B cell (primary cell): ENCODE data around the gene PTX3. TPM values are rescaled to one million over a fixed set of nuclear protein-coding genes. Genes with fewer than 3 reads are reported as not detected.

ENCODE experiments used
- ATAC-seq: fragments of 200-7000 bp; cut with Tn5 transposase; one replicate; pipeline ENCODE4 v1.10.0; 2021; ENCODE audit warnings: low read depth, mild to moderate bottlenecking, moderate number of reproducible peaks, moderate library complexity
- CTCF ChIA-PET: fragments of 350-600 bp; sonication (Branson Sonifier 250); formaldehyde crosslinking; loops from one replicate; lab custom pipeline; 2021; ENCODE audit warnings: antibody characterized with exemption, inconsistent platforms; lab: Charles Lee
- POLR2A ChIA-PET: fragments of 350-600 bp; sonication (Branson Sonifier 250); formaldehyde crosslinking; loops from one replicate; lab custom pipeline; 2021; ENCODE audit warnings: antibody characterized with exemption; lab: Charles Lee
- DNase-seq: peaks from one replicate; pipeline ENCODE4 v3.0.0; 2013
- H2AFZ ChIP-seq: 2 replicates; pipeline ENCODE4 v1.6.1; 2012; ENCODE audit warnings: mild to moderate bottlenecking, low read depth, low read length; ENCODE audit not compliant: insufficient read depth, poor library complexity, severe bottlenecking
- H3K27ac ChIP-seq, 2 donors: 1 replicate in 1 of 2; 2 replicates in 1 of 2; pipeline ENCODE4 v1.5.1; 2012 to 2013; ENCODE audit warnings: low read length in 2 of 2, mild to moderate bottlenecking in 2 of 2, moderate library complexity in 1 of 2
- H3K27me3 ChIP-seq, 4 experiments: fragments of 200-600 bp in 1 of 4; sonication (generic) in 1 of 4; replicated peaks in 1 of 4; 1 replicate in 2 of 4; 2 replicates in 2 of 4; pipeline versions ENCODE4 v1.6.1 to v1.7.0; 2013 to 2016; ENCODE audit warnings: low read length in 3 of 4, mild to moderate bottlenecking in 2 of 4, mixed read lengths in 1 of 4, moderate library complexity in 1 of 4; ENCODE audit not compliant: insufficient read depth in 4 of 4, control insufficient read depth in 3 of 4; ENCODE audit errors: control extremely low read depth in 1 of 4
- H3K36me3 ChIP-seq, 2 experiments: replicated peaks in 1 of 2; 1 replicate in 1 of 2; 2 replicates in 1 of 2; pipeline versions ENCODE4 v1.6.1 to v1.7.1; 2013; ENCODE audit warnings: low read length in 1 of 2; ENCODE audit not compliant: insufficient read depth in 2 of 2, control insufficient read depth in 1 of 2; ENCODE audit errors: control extremely low read depth in 1 of 2, extremely low read depth in 1 of 2
- H3K4me1 ChIP-seq, 2 donors: fragments of 200-600 bp in 1 of 2; sonication (generic) in 1 of 2; 1 replicate in 1 of 2; 2 replicates in 1 of 2; pipeline versions ENCODE4 v1.5.1 to v1.6.1; 2013 to 2017; ENCODE audit warnings: low read length in 2 of 2; ENCODE audit not compliant: control insufficient read depth in 2 of 2, insufficient read depth in 2 of 2
- H3K4me2 ChIP-seq: replicated peaks from 2 replicates; pipeline ENCODE3; 2012; ENCODE audit warnings: mild to moderate bottlenecking, low read depth, low read length; ENCODE audit not compliant: poor library complexity, severe bottlenecking
- H3K4me3 ChIP-seq, 5 experiments: fragments of 200-600 bp in 1 of 5; sonication (generic) in 1 of 5; 1 replicate in 3 of 5; 2 replicates in 2 of 5; pipeline versions ENCODE4 v1.5.1 to v1.7.0; 2011 to 2016; ENCODE audit warnings: low read length in 4 of 5, mild to moderate bottlenecking in 4 of 5, low read depth in 2 of 5, control low read depth in 1 of 5, moderate library complexity in 1 of 5; ENCODE audit not compliant: insufficient read depth in 1 of 5; ENCODE audit errors: control extremely low read depth in 1 of 5, extremely low read depth in 1 of 5
- H3K79me2 ChIP-seq: fragments of 200-600 bp; sonication (generic); one replicate; pipeline ENCODE4 v1.6.0; 2016; ENCODE audit warnings: low read length; ENCODE audit not compliant: control insufficient read depth, insufficient read depth
- H3K9ac ChIP-seq: fragments of 200-600 bp; sonication (generic); 2 replicates; pipeline ENCODE4 v1.6.1; 2017; ENCODE audit warnings: mild to moderate bottlenecking, low read length, moderate library complexity
- H3K9me3 ChIP-seq, 3 donors: one replicate each; pipeline versions ENCODE4 v1.6.1 to v1.7.1; 2013; ENCODE audit warnings: low read length in 2 of 3; ENCODE audit not compliant: control insufficient read depth in 2 of 3, insufficient read depth in 1 of 3; ENCODE audit errors: control extremely low read depth in 1 of 3
- H4K20me1 ChIP-seq: 2 replicates; pipeline ENCODE4 v1.6.0; 2012; ENCODE audit warnings: mild to moderate bottlenecking, low read length; ENCODE audit not compliant: insufficient read depth, control insufficient read depth, poor library complexity, severe bottlenecking
- H3K27ac Mint-ChIP-seq: one replicate; pipeline ENCODE4 v1.8.0; 2021; ENCODE audit warnings: mixed read lengths
- H3K27me3 Mint-ChIP-seq: one replicate; pipeline ENCODE4 v1.8.0; 2021; ENCODE audit warnings: mixed read lengths
- H3K4me1 Mint-ChIP-seq: one replicate; pipeline ENCODE4 v1.8.0; 2021; ENCODE audit warnings: mixed read lengths
- H3K4me3 Mint-ChIP-seq: one replicate; pipeline ENCODE4 v1.8.0; 2021; ENCODE audit warnings: mixed read lengths
- H3K9me3 Mint-ChIP-seq: one replicate; pipeline ENCODE4 v1.8.0; 2022; ENCODE audit warnings: mixed read lengths; ENCODE audit not compliant: insufficient read depth
- EZH2 ChIP-seq: IDR thresholded peaks from 2 replicates; pipeline ENCODE4 v1.6.1; 2012; ENCODE audit warnings: borderline replicate concordance, low read depth, mild to moderate bottlenecking, moderate library complexity, low read length; ENCODE audit not compliant: insufficient read depth, poor library complexity, severe bottlenecking
- WGBS: methylation state at CpG from one replicate; pipeline ENCODE4 v1.1.5; 2013; ENCODE audit warnings: missing lambda C conversion rate; ENCODE audit not compliant: insufficient coverage; 5-methylcytosine and 5-hydroxymethylcytosine counted together
- intact Hi-C: fragments of 100-400 bp; cut with micrococcal nuclease; formaldehyde crosslinking; loops from one replicate; pipeline ENCODE4 v1.10.0; 2022
- polyA plus RNA-seq: library from polyadenylated mRNA; depleted of rRNA; stranded (reverse); fragments of >200 nt; gene quantifications from 2 replicates; pipeline ENCODE4 v1.2.3, GENCODE V29; 2012
- total RNA-seq, 2 donors: library from RNA; stranded (reverse); fragments of 120-200 nt in 1 of 2; gene quantifications; 1 replicate in 1 of 2; 2 replicates in 1 of 2; pipeline versions ENCODE4 v1.2.3 to v1.2.4, GENCODE V29; 2013 to 2022
- TF ChIP-seq, protein P1 (sequence below): fragments of 200-600 bp; IDR thresholded peaks from one replicate; pipeline ENCODE4 v1.8.0; 2022; ENCODE audit warnings: antibody characterized with exemption, mild to moderate bottlenecking

PTX3 gene
- total and polyA plus RNA-seq, 2 donors (not counting 1 experiment from before 2014, with no cell fraction given) = 0.37 to 0.40 TPM

DNA sequence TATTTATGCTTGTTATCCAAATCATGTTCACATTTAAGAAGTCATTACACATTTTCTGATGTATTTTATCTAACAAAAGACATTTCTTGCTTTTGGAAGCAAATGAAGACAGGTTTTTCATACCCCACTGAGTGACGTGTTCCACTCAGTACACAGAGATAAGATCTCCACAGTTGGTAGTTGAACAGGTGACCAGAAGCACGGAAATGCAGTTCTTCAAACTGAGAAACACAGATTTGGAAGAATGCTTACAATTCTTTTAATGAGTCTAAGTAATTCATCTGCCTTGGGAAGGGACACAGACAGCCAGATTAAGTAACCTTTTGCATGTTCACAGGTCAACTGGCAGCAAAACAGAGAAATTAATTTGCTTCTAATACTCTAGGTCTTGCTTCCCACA, 23.1 kb downstream of the PTX3 start:
- Mint-ChIP-seq H3K4me1 (no peaks in the 10 kb centered on the region), H3K4me3 (no peak overlapping the region), H3K9me3 (no peaks in the 10 kb centered on the region), H3K27me3 (peaks cover 25% of the 10 kb centered on the region), H3K27ac (no peak overlapping the region)
- CTCF ChIA-PET = no interaction called here
- Histone ChIP-seq H3K9me3 (peaks cover 0 to 3% (median 0%) of the 10 kb centered on the region in 3 donors), H3K27ac (no peak overlapping the region), H3K79me2 (no peaks in the 10 kb centered on the region), H3K27me3 (peaks cover 0 to 8% (median 0%) of the 10 kb centered on the region in 4 experiments), H3K4me3 (no peak overlapping the region), H4K20me1 (no peaks in the 10 kb centered on the region), H2AFZ (no peak overlapping the region), H3K4me1 (no peaks in the 10 kb centered on the region), H3K36me3 (no peaks in the 10 kb centered on the region), H3K9ac (no peak overlapping the region), H3K4me2 (no peak overlapping the region)
- TF ChIP-seq EZH2 = no peak
- TF ChIP-seq, protein P1, sequence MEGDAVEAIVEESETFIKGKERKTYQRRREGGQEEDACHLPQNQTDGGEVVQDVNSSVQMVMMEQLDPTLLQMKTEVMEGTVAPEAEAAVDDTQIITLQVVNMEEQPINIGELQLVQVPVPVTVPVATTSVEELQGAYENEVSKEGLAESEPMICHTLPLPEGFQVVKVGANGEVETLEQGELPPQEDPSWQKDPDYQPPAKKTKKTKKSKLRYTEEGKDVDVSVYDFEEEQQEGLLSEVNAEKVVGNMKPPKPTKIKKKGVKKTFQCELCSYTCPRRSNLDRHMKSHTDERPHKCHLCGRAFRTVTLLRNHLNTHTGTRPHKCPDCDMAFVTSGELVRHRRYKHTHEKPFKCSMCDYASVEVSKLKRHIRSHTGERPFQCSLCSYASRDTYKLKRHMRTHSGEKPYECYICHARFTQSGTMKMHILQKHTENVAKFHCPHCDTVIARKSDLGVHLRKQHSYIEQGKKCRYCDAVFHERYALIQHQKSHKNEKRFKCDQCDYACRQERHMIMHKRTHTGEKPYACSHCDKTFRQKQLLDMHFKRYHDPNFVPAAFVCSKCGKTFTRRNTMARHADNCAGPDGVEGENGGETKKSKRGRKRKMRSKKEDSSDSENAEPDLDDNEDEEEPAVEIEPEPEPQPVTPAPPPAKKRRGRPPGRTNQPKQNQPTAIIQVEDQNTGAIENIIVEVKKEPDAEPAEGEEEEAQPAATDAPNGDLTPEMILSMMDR = no peak
- DNase-seq = no peak
- intact Hi-C loops = no loop called here
- POLR2A ChIA-PET = no interaction called here
- ATAC-seq = no peak
- 38% methylated on average over 1 of the region's 2 CpGs for WGBS

DNA sequence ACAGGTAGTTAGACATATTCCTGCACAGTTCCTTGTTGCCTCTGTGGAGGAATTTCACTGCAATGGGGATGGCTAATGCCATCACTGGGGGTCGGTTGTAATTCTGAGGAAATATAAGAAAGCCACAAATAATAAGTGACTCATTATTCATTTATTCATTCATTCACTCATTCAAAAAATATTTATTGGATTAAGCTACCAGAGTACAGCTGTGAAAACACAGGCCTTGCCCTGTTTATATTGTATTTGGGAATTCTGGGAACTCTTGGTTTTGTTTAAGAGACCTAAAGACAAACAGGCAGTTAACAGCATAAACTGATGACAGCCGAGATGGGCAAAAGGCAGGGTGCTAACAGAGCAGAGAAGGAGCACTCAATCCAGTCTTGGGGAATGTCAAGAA, 23.6 kb downstream of the PTX3 start:
- Histone ChIP-seq H3K4me2 (no peak overlapping the region), H4K20me1 (no peaks in the 10 kb centered on the region), H2AFZ (no peak overlapping the region), H3K9ac (no peak overlapping the region), H3K36me3 (no peaks in the 10 kb centered on the region), H3K4me3 (no peak overlapping the region), H3K27ac (no peak overlapping the region), H3K4me1 (no peaks in the 10 kb centered on the region), H3K79me2 (no peaks in the 10 kb centered on the region), H3K27me3 (peaks cover 0 to 8% (median 0%) of the 10 kb centered on the region in 4 experiments), H3K9me3 (peaks cover 0 to 3% (median 0%) of the 10 kb centered on the region in 3 donors)
- no peak overlapping the region for H3K27ac Mint-ChIP-seq
- 100% methylated on average over 1 of the region's 2 CpGs for WGBS
- ChIA-PET POLR2A (no interaction called here), CTCF (no interaction called here)
- DNase-seq = no peak
- H3K4me3 Mint-ChIP-seq = no peak overlapping the region
- H3K4me1 Mint-ChIP-seq = no peaks in the 10 kb centered on the region
- ATAC-seq = no peak
- H3K27me3 Mint-ChIP-seq = peaks cover 25% of the 10 kb centered on the region
- no peaks in the 10 kb centered on the region for H3K9me3 Mint-ChIP-seq
- TF ChIP-seq EZH2 = no peak
- TF ChIP-seq, protein P1 = no peak
- intact Hi-C loops = no loop called here
